Esophagus squamous epithelium (tissue), 4 donors: ENCODE measurements around the gene ARHGAP26.

ENCODE experiments used
- CTCF ChIP-seq, 6 experiments: fragments of 450-650 bp in 4 of 6; fragments of 200-600 bp in 2 of 6; sonication (generic) in 2 of 6; IDR thresholded peaks; one replicate each; pipeline ENCODE4 v1.5.1; 2016 to 2019; ENCODE audit warnings: antibody characterized with exemption in 6 of 6, mild to moderate bottlenecking in 4 of 6, moderate library complexity in 4 of 6
- POLR2A ChIP-seq, 4 donors: fragments of 450-650 bp; IDR thresholded peaks; one replicate each; pipeline ENCODE4 v1.6.1; 2017; ENCODE audit warnings: antibody characterized with exemption in 4 of 4, mild to moderate bottlenecking in 4 of 4, moderate library complexity in 3 of 4

- TF ChIP-seq CTCF (IDR thresholded peaks at IDR 0.05), result no peak
- TF ChIP-seq POLR2A (IDR thresholded peaks at IDR 0.05), result no peak
Measured at GRCh38 chr5:142784401-142784955, 14.3 kb downstream of the ARHGAP26 start.
